GM11168 (cell line): ENCODE results near the gene TSFM.
"Not testable (repeated sequence)": the region's sequence is repeated elsewhere in the genome, so short reads cannot be mapped to it uniquely, and the experiment has no call there.

Source experiments
- in situ Hi-C: fragments of 300-500 bp; cut with MboI; formaldehyde crosslinking; loops from one replicate; pipeline ENCODE4 v1.12.0; 2022; ENCODE audit warnings: low sequenced_read_pairs; ENCODE audit not compliant: unreplicated experiment

TSFM gene

DNA sequence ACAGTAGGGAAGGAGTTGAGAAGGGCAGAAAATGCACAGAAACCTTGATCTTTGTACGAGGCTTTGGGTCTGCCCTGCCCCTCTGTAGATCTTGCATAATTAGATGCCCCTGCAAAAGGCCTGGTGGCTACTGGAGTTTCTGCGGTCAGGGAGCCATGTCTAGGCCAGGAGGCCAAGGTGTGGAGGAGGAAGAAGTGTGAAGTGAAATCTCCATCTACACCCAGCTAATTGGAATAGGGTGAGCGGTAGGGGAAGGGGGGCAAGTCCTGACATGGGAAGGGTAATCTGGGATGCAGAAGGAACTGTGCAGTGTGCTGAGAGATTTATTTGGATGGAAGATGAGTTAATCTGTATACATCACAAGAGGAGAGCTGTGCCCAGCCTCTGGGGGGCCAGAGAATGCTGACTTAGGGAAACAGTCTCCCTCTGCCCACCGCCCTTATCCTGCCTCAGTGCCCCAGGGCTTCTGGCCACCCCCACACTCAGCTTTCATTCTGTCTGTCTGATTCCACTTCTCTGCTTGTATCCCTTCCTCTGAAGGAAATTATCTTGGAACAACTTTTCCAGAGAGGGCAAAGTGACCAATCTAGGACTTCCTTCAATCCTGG is 21.1 kb upstream of the TSFM start:
- in situ Hi-C loops = no loop called here

DNA sequence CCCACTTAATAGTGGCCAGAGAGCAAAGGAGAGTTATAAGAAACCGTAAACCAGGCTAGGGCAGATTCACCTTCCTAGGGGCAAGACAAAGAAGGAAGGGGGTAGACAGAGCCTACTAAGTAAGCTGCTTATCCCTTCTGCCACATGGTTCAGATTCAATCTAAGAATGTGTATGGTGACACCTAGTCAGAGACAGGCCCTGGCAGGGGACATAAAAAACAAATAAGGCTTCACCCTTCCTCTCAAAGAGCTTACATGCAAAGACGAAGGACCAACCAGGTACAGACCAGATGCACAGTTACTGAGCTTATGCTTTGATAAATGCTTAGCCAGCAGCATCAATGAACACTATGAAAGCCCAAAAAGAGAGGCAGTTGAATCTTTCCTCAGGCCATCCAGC is 20.1 kb upstream of the TSFM start:
- in situ Hi-C loops = no loop called here

DNA sequence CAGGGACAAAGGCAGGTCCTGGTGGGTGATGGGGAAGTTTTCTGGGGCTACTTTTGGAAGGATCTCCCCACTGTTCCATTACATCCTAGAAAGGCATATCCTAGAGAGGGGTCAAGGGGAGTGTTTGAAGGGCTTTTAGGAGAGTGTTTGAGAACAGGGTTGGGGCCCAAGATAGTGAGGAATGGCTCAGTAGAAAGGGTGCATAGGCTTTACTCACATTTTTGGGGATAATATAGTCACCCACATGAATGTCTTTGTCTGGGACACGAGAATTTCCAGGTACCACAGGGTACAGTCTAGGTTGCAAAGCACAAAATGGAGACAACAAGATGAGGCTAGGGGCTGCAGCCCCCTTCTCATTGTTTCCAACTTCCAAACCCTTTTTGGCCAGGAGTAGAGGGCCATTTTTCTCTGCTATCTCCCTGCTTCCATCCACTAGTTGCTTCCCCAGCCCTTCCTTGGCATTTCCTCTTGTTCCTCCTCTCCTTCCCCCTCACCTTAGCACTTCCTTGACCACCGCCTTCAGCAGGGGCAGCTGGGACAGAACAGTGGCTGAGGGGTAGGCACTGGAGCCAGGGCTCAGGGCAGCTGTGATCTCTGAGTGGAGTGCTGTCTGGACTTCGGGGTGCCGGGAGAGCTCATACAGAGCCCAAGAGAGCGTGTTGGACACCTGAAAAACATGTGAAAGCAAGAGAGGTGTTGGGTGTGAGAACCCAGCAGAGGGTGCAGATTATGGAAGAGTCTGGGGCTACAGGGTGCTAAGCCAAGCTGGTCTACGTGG is 18.5 kb upstream of the TSFM start:
- in situ Hi-C loops = no loop called here

DNA sequence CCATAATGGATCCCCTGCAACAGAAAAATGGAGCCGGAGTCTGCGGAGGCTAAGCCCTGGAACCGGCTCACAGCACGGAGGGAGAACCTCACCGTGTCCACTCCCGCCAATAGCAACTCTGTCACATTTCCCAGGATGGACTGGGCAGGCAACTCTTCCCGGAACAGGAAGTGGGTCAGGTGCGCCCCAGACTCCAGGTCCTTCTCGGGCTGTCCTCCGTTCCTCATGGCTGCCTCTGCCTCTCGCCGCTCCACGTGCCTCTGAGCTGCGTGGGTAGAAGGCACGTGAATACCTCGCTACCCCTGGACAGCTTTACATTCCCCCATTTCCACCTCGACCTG is 18.0 kb upstream of the TSFM start:
- in situ Hi-C loops = no loop called here

DNA sequence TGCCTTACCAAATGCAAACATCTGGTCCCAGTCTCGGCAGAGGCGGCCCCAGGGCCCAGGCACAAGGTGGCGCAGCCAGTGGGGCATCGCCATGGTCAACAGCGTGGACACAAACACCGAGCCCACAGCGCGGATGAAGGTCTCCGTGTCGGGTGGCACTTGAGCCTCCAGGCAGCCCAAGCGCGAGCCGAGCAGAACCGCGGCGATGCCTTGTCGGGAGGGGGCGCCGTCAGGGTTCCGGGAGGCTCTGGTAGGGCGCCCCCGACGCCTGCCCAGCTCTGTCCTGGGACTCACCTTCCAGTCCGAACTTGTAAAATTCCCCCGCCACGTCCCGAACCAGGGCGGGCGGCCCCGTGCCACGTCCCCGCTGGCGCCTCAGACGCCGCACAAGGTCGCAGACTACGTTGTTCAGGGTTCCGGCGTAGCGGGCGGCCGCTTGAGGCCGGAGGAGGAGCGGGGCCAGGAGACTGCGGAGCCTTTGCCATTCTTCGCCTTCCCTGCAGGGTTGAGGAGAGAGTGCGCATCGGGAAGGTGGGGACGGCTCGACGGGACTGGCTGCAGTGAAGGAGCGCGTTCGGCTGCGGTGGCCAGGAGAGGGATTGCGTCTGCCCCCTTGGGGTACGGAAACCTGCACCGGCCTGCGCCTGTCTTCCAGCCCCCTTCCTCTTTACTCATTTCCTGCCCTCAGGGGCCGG is 17.4 kb upstream of the TSFM start:
- in situ Hi-C loops = no loop called here

DNA sequence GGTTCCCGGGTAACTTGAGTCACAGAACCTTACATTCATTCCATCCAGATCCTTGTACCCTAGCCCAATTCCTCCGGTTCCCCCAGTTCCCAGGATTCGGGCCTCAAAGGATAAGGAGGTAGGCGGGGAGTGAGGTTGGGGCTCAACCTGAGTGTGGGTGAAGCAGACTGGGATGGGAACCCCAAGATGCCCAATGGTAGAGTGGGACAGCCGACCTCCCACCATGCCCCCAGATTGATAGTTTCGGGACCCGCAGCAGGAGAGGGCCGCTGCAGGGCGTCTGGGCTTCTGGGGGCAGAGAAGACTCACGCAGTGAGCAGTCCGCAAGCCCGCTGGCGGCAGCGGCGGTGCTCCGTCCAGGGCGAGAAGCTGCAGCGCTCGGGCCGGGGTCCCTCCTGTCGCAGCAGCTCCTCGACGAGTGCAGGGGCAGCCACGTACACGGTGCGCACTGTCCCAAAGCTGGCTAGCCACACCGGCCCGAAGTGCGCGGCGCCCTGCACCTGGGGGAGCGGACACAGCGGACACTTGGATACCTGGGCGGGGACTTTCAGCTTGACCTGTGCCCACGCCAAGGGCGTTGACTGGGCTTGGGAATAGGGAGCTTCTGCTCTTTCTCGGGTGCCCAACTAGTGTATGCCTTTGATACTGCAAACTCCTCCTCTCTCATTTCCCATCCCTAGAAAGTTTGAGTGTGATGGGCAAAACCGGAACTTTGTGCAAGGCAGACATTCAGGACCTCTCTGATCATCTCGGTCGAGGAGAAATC is 16.7 kb upstream of the TSFM start:
- in situ Hi-C loops = no loop called here

DNA sequence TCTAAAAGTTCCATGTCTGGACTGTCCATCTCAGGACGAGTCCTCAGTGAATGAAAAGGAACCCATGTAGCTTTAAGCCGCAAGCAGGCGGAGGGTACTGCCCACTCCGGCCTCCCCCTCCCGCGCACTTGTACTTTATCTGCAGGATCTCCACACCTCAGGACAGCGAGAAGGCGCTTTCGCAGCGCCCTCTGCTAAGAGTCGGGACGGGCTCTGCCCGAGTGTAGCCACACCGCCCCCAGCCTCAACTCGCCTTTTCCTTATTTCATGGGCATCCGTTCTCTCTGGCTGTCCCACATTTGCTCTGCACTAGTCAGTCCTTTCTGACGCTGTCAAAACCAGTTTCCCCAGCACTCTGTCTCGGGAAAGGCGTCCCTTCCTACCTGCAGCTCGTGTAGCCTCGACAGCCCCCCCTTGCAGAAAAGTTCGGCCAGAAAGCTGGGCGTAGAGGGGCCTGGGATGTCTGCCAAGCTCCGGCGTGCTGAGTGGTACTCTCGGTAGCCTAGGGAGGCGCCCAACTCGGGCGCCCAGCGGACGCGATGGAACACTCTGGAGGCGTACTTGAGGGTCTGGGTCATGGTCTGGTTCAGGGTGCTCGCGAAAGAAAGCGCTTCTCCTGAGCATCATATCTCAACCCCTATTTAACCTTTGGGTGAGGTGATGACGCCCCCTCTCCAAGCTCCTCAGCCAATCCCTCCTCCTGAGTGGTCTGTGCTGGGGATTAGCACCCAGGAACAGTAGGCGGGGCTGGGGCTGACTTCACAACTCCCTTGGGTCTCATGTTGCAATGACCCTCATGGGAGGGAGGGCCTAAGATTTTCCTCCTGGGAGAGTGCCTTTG is 15.9 kb upstream of the TSFM start, which contains the start of gene CYP27B1:
TSS of gene CYP27B1 (minus strand) at position 615 of the 841 bp plus-strand sequence. CDS start at position 578, 37 bp downstream.
- in situ Hi-C loops = no loop called here

DNA sequence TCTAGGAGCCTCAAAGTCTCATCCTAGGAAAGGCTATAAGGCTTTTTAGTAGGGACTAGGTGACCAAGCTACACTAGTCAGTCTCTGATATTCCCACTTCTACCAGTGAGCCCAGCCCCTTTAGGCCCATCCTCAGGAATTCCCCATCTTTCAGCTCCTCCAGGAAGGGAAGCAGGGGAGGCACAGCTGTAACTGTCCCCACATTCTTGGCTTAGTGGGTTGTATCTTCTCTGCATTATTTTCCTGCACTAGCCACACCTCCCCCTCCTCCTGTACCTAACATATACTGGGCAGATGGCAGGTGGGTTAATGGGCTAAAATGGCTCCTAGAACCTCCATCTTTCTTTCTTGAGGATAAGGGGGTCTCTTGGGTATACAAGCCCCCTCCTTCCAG is 15.3 kb upstream of the TSFM start:
- in situ Hi-C loops = no loop called here

DNA sequence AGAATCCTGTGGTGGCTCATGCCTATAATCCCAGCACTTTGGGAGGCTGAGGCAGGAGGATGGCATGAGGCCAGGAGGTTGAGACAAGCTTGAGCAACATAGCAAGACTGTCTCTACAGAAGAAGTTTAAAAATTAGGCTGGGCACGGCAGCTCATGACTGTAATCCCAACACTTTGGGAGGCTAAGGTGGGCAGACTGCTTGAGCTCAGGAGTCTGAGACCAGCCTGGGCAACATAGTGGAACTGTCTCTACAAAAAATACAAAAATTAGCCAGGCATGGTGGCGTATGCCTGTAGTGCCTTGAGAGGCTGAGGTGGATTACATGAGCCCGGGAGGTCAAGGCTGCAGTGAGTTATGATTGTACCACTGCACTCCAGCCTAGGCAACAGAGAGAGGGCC is 14.7 kb upstream of the TSFM start:
- in situ Hi-C loops = no loop called here

DNA sequence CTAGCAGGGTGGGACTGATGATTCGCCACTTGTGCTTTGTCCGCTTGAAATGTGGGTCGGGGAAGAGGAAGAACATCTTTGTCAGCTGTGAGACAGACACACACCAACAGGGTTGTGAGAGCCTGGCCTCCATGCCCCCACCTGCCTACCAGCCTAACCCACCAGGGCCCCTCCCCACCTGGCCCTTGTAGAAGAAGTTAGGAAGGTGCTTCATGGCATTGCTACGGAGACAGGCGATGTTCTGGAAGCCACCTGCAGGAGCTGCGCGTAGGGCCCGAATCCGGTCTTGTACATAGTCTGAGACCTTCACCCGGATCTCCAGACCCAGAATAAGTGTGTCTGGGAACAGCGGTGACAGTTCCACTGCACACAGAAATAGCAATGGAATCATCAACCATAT is 13.0 kb upstream of the TSFM start:
- in situ Hi-C loops = no loop called here

DNA sequence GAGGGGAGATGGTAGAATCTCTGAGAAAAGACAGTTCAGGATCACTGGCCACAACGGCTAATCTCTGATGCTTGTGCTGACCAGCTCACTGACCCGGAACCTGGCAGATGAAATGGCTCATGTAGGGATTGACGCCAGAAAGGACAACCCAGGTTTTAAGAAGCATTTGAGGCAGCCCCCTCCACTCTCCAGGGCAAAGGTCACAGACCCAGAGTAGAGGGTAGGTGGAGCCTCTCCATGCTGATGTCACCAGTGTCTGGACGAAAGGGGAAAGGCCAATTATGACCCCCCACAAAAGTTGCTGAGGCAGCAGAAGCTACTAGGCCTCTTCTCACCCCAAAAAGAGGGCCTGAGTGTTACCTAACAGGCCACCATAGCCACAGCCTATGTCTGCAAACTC is 11.9 kb upstream of the TSFM start:
- in situ Hi-C loops = no loop called here

DNA sequence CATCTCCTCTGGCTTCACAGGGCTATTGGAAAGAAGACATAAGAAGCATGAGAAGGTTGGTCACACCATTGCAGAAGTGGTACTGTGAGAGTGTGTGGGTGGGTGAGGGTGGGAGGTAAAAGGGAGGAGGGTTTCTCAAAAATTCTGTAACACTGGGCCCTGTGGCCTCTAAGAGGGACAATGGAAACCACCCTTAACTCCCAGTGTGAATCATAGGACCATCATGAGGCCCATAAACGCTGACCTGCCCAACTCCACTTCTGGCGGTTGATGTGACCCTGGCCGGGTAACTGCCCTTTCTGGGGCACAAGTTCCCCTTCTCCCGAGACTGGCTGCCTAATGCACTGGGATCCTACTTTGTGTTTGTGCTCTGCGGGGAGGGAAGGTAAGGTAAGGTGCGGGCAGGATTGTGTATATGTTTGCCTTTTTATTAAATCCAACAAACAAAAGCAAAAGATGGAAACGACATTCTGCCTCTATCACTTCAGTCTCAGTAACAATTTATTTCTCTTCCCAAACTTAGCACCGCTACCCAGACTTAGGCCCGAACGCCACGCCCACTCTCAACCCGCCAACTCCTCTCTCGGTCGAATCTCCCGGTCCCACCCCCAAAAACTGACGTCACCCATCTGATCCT is 11.2 kb upstream of the TSFM start:
- in situ Hi-C loops = no loop called here

DNA sequence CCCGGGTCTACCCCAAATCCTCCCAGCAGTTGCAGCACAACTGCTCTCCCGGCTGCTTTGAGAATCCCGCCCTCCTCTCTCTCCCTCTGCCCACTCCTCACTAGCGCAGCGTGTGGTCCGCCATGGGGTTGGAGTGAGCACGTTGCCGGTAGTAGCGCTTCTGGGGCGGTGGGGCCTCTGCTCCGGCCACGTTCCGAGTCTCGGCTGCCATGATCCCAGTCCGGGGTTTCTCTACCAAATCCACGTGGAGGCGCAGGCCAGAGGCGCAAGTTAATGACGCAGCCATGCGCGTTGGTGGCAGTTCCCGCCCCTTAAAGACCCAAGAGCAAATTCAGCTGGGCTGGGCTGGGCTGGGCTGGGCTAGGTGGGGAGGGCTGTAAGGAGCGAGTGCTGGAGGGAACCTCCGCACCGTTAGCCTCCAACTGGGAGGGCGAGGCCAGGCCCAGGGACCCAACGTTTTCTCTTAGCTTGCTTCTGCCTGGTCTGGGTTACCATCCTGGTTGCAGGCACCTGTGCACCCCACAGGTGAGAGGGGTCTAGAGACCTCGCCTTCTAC is 10.6 kb upstream of the TSFM start, which contains the start of gene METTL1:
TSS of gene METTL1 (minus strand) at position 233 of the 556 bp plus-strand sequence. CDS start at position 211, 22 bp downstream.
- in situ Hi-C loops = no loop called here

DNA sequence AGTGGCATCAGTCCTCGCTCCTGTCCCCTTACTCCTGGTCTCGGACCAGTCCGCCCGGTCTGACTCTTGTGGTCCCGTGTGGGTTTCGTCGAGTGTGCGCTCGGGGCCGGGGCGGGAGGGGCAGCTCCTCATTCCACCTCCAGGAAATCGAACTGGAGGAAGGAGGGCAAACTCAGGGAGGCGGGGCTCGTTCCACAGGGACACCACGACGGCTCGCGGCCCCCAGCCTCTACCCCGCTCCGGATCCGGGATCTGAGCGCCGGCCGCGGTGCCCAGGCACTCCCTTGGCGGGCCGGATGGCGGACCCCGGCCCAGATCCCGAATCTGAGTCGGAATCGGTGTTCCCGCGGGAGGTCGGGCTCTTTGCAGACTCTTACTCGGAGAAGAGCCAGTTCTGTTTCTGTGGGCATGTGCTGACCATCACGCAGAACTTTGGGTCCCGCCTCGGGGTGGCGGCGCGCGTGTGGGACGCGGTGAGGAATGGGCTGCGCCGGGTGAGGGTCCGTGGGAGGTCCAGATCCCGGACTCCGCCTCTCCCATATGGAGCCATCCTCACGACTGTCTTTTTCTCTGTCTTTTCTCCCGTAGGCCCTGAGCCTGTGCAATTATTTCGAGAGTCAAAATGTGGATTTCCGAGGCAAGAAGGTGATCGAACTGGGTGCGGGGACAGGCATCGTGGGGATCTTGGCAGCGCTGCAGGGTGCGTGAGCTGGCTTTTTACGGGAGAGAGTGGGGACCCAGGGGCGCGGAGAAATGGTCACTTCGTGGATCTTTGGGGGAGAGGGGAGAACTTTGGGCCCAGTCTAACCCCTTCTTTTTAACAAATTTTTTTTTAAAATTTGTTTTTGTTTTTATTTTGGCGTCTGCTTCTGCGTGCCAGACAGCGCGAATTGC is 9.9 kb upstream of the TSFM start, which contains the start of gene EEF1AKMT3:
TSS of gene EEF1AKMT3 (plus strand) at position 186 of the 894 bp plus-strand sequence. CDS start at position 297, 111 bp downstream.
- in situ Hi-C loops = no loop called here

DNA sequence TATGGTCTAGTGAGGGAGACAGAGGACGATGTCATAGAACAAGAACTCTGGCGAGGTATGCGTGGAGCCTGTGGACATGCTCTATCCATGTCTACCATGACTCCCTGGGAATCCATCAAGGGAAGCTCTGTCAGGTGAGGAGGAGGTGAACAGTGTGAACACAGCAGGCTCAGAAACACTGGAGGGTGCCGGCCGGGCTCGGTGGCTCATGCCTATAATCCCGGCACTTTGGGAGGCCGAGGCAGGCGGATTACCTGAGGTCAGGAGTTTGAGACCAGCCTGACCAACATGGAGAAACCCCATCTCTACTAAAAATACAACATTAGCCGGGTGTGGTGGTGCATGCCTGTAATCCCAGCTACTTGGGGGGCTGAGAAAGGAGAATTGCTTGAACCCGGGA is 8.0 kb upstream of the TSFM start:
- in situ Hi-C loops = not testable (repeated sequence)

DNA sequence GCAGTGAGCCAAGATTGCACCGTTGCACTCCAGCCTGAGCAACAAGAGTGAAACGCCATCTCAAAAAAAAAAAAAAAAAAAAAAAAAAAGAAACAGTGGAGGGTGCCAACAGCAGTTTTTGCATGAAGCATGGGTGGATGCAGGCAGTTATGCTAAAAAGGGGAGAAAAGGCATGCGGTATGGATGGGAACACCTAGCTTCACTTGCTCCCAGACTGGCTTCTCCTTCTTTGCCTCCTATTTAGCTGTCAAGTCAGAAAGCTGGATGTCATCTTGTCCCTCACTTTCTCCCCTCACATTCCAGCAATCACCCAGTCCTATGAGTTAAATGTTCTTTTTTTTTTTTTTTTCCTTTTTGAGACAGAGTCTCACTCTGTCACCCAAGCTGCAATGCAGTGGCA is 7.5 kb upstream of the TSFM start:
- in situ Hi-C loops = no loop called here

DNA sequence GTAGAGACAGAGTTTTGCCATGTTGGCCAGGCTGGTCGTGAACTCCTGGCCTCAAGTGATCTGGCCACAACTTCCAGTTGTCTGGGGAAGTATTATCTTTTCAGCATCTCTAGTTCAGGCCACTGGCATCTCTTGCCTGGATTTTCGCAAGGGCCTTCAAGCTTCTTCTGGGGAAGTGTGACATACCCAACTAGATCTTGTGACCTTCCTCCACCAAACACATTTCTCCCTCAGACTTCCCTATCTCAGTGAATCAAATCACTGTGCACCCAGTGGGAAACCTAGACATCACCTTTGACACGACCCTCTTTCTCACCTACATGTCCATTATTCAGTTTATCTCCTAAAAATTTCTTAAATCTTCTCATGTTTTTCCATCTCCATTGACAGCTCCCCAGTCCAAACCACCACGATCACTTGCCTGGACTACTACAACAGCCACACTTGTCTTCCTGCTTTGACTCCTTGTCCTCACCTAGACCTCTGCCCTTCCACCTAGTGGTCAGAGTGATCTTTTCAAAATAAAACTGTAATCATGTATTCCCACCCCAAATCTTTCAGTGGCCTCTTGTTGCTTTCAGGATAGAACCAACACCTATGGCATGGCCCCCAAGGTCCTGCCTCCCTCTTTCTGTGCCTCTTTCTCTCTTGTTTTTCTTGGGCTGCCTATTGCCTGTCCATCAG is 6.9 kb upstream of the TSFM start:
- in situ Hi-C loops = no loop called here
